Measurements from ENCODE around the gene DLEC1. TPM values are rescaled to one million over a fixed set of nuclear protein-coding genes. Genes with fewer than 3 reads are reported as not detected.

Gene DLEC1
- total and polyA plus RNA-seq, 2 donors (not counting 1 experiment from before 2014, with no cell fraction given) = 0.52 to 2.1 TPM

DNA sequence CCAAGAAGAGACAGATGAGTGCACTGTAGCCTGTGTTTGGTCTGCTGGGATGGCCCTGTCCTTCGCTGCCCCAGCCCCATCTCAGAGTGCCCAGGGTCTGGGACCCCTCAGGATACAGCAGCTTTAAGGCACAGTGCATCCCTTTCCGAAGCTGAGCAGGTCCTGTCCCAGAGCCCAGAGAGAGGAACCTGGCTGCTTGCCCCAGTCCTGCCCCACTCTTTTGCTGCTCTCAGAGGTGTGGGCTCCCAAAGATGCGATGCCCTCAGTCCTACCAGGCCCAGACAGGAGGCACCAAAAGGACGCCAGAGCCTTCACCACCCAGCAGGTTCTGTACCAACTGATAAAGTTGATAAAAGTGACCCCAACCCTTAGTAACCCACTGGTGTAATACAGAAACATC, 17.8 kb upstream of the DLEC1 start:
- peaks cover 9 to 23% of the 10 kb centered on the region in 2 donors for H3K4me1 ChIP-seq (ENCODE audit: control insufficient read depth in 2 of 2, insufficient read depth in 2 of 2, low read length in 2 of 2)
- WGBS (ENCODE audit: insufficient coverage) = 93% methylated on average over 3 of the region's 4 CpGs
- H2AFZ ChIP-seq (ENCODE audit: insufficient read depth, low read depth, low read length, poor library complexity, severe bottlenecking) = no peak overlapping the region
- peaks cover 0 to 2% of the 10 kb centered on the region in 2 experiments for H3K36me3 ChIP-seq (replicated peaks in 1 of 2; ENCODE audit: control extremely low read depth in 1 of 2, control insufficient read depth in 1 of 2, extremely low read depth in 1 of 2, insufficient read depth in 2 of 2, low read length in 1 of 2)
- TF ChIP-seq, protein P1, sequence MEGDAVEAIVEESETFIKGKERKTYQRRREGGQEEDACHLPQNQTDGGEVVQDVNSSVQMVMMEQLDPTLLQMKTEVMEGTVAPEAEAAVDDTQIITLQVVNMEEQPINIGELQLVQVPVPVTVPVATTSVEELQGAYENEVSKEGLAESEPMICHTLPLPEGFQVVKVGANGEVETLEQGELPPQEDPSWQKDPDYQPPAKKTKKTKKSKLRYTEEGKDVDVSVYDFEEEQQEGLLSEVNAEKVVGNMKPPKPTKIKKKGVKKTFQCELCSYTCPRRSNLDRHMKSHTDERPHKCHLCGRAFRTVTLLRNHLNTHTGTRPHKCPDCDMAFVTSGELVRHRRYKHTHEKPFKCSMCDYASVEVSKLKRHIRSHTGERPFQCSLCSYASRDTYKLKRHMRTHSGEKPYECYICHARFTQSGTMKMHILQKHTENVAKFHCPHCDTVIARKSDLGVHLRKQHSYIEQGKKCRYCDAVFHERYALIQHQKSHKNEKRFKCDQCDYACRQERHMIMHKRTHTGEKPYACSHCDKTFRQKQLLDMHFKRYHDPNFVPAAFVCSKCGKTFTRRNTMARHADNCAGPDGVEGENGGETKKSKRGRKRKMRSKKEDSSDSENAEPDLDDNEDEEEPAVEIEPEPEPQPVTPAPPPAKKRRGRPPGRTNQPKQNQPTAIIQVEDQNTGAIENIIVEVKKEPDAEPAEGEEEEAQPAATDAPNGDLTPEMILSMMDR (IDR thresholded peaks at IDR 0.05) = no peak
- TF ChIP-seq EZH2 (IDR thresholded peaks at IDR 0.05; ENCODE audit: borderline replicate concordance, insufficient read depth, low read depth, low read length, poor library complexity, severe bottlenecking) = no peak
- H3K79me2 ChIP-seq (ENCODE audit: control insufficient read depth, insufficient read depth, low read length) = no peaks in the 10 kb centered on the region
- Mint-ChIP-seq H3K4me3 (no peak overlapping the region), H3K9me3 (ENCODE audit: insufficient read depth) (no peaks in the 10 kb centered on the region), H3K27ac (no peak overlapping the region), H3K4me1 (peaks cover 27% of the 10 kb centered on the region), H3K27me3 (no peaks in the 10 kb centered on the region)
- no peaks in the 10 kb centered on the region for H4K20me1 ChIP-seq (ENCODE audit: control insufficient read depth, insufficient read depth, low read length, poor library complexity, severe bottlenecking)
- H3K4me3 ChIP-seq (ENCODE audit: control extremely low read depth in 1 of 5, extremely low read depth in 1 of 5, insufficient read depth in 1 of 5, low read depth in 2 of 5, low read length in 4 of 5) = no peak overlapping the region
- no peak overlapping the region for H3K4me2 ChIP-seq (replicated peaks; ENCODE audit: low read depth, low read length, poor library complexity, severe bottlenecking)
- ATAC-seq (ENCODE audit: low read depth) (no peak), DNase-seq (no peak)
- ChIA-PET CTCF (interaction anchor here (0.8 kb wide), 1 partner anchor 20 kb away, joined by 5 read pairs; no protein-coding TSS in a partner anchor), POLR2A (no interaction called here)
- intact Hi-C loops (cut with micrococcal nuclease) = no loop called here
- no peak overlapping the region for H3K9ac ChIP-seq (ENCODE audit: low read length)
- no peaks in the 10 kb centered on the region for H3K27me3 ChIP-seq (replicated peaks in 1 of 4; ENCODE audit: control extremely low read depth in 1 of 4, control insufficient read depth in 3 of 4, insufficient read depth in 4 of 4, low read length in 3 of 4)
- peaks cover 0 to 8% (median 0%) of the 10 kb centered on the region in 3 donors for H3K9me3 ChIP-seq (ENCODE audit: control extremely low read depth in 1 of 3, control insufficient read depth in 2 of 3, insufficient read depth in 1 of 3, low read length in 2 of 3)
- no peak overlapping the region for H3K27ac ChIP-seq (ENCODE audit: low read length in 2 of 2)

DNA sequence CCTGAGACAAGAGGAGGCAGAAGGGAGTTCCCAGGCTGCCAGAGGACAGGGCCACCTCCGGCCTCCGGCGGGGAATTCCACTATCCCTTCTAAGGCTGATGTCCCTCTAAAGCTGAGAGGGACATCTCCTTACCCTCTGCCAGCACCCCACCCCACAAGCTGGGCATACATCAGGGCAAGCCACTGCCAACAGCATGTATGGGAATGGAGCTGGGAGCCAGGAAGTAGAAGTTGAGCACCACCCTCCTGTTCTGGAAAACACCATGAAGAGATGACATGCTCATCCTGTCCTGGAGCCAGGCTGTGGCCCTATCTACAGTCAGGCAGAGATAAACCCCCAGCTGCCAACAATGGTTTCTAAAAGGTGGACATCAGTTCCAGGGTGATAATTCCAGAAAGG, 16.7 kb upstream of the DLEC1 start:
- Histone ChIP-seq H3K27ac (ENCODE audit: low read length in 2 of 2) (no peak overlapping the region), H3K9me3 (ENCODE audit: control extremely low read depth in 1 of 3, control insufficient read depth in 2 of 3, insufficient read depth in 1 of 3, low read length in 2 of 3) (no peaks in the 10 kb centered on the region), H3K4me3 (ENCODE audit: control extremely low read depth in 1 of 5, extremely low read depth in 1 of 5, insufficient read depth in 1 of 5, low read depth in 2 of 5, low read length in 4 of 5) (no peak overlapping the region), H3K79me2 (ENCODE audit: control insufficient read depth, insufficient read depth, low read length) (no peaks in the 10 kb centered on the region), H3K27me3 (replicated peaks in 1 of 4; ENCODE audit: control extremely low read depth in 1 of 4, control insufficient read depth in 3 of 4, insufficient read depth in 4 of 4, low read length in 3 of 4) (no peaks in the 10 kb centered on the region), H3K4me1 (ENCODE audit: control insufficient read depth in 2 of 2, insufficient read depth in 2 of 2, low read length in 2 of 2) (peaks cover 9 to 25% of the 10 kb centered on the region in 2 donors), H3K4me2 (replicated peaks; ENCODE audit: low read depth, low read length, poor library complexity, severe bottlenecking) (no peak overlapping the region), H3K9ac (ENCODE audit: low read length) (no peak overlapping the region), H2AFZ (ENCODE audit: insufficient read depth, low read depth, low read length, poor library complexity, severe bottlenecking) (no peak overlapping the region), H3K36me3 (replicated peaks in 1 of 2; ENCODE audit: control extremely low read depth in 1 of 2, control insufficient read depth in 1 of 2, extremely low read depth in 1 of 2, insufficient read depth in 2 of 2, low read length in 1 of 2) (no peaks in the 10 kb centered on the region), H4K20me1 (ENCODE audit: control insufficient read depth, insufficient read depth, low read length, poor library complexity, severe bottlenecking) (no peaks in the 10 kb centered on the region)
- no peaks in the 10 kb centered on the region for H3K27me3 Mint-ChIP-seq
- TF ChIP-seq, protein P1 (IDR thresholded peaks at IDR 0.05) = no peak
- TF ChIP-seq EZH2 (IDR thresholded peaks at IDR 0.05; ENCODE audit: borderline replicate concordance, insufficient read depth, low read depth, low read length, poor library complexity, severe bottlenecking) = no peak
- intact Hi-C loops (cut with micrococcal nuclease) = no loop called here
- no peak overlapping the region for H3K27ac Mint-ChIP-seq
- H3K9me3 Mint-ChIP-seq (ENCODE audit: insufficient read depth) = no peaks in the 10 kb centered on the region
- ChIA-PET CTCF (interaction anchor here (1.3 to 1.7 kb wide), 3 partner anchors 18 to 143 kb away, joined by 3 to 6 read pairs (median 5); partner anchors contain the start of gene OXSR1), POLR2A (no interaction called here)
- no CpG with 5 or more reads among the region's 3 CpGs for WGBS (ENCODE audit: insufficient coverage)
- ATAC-seq (ENCODE audit: low read depth) (no peak), DNase-seq (no peak)
- H3K4me3 Mint-ChIP-seq = no peak overlapping the region
- H3K4me1 Mint-ChIP-seq = peaks cover 27% of the 10 kb centered on the region

All from B cell (primary cell).